HG03095 (cell line): ENCODE measurements around the gene GRAMD1A.
"Not testable (repeated sequence)": the region's sequence is repeated elsewhere in the genome, so short reads cannot be mapped to it uniquely, and the experiment has no call there.

Experiments used
- ATAC-seq: cut with Tn5 transposase; IDR thresholded peaks from one replicate; pipeline ENCODE4 v1.9.1; 2021; ENCODE audit warnings: moderate library complexity; ENCODE audit not compliant: unreplicated experiment

Gene GRAMD1A

DNA sequence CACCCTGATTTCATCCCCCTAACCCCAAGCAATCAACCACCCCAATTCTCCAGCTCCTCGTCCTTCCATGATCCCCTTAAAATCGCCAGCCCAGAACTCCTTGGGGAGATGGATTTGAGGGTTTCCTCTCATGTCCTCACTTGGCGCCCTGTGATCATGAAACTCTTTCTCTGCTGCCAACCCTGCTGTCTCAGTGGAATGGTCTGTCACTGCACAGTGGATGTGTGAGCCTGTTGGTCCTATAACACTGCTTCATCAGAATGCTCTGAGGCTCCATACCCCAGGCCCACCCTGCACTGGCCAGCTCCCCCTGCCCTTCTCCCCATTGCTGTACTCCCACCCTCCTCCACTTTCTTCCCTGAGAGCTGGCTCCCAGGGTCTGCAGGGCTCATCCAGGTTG, 23.5 kb upstream of the GRAMD1A start:
- no peak for ATAC-seq

DNA sequence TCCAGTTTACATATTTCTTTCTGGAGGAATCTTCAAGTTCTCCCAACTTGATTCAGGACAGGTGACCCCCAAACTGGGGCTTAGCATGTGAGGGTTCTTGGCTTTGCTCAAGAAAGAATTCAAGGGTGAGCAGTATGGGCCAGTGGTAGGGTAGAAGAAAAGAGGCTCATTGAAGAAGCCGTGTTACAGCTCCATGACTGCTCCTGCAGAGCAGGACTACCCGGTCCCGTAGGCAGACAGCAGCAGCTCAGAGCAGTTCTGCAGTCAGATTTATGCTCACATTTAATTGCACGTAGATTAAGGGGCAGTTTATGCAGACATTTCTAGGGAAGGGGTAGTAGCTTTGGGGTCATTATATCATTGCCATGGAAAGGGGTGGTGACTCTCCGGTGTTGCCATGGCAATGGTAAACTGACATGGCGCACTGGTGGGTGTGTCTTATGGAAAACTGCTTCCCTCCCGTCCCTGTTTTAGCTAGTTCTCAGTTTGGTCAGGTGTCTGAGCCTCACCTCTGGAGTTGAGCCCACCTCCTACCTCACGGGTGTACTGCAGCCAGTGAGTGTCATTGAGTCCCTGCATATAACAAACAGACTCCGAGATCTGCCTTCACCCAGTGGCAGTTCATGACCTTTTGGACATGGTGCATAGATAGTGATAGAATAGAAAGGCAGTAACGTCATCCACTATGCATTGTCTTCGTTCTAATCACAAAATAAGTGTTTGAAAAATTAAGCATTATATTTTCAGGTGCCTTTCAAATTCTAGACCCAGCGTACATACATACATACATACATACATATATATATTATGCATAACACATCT, 20.1 kb upstream of the GRAMD1A start:
- no peak for ATAC-seq

- ATAC-seq: no peak
These were observed 17.8 kb upstream of the GRAMD1A start for GRCh38 chr19:34982275-34982674.

GRCh38 chr19:34983786-34984185, 16.3 kb upstream of the GRAMD1A start:
- ATAC-seq: no peak

DNA sequence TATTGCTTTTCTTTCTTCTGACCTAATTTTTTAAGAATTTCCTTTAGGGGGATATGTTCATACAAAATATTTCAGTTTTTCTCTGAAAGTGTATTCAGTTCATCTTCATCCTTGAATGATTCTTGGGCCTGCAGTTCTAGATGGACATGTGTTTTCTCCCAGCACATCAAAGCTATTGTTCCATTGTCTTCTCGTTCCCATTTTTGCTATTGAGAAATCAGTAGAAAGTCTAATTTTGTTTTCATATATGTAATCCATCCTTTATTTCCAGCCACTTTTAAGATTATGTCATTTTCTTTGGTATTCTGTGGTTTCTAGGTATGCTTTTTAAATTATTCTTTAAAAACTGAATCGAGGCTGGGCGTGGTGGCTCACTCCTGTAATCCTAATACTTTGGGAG, 15.8 kb upstream of the GRAMD1A start:
- ATAC-seq: no peak

DNA sequence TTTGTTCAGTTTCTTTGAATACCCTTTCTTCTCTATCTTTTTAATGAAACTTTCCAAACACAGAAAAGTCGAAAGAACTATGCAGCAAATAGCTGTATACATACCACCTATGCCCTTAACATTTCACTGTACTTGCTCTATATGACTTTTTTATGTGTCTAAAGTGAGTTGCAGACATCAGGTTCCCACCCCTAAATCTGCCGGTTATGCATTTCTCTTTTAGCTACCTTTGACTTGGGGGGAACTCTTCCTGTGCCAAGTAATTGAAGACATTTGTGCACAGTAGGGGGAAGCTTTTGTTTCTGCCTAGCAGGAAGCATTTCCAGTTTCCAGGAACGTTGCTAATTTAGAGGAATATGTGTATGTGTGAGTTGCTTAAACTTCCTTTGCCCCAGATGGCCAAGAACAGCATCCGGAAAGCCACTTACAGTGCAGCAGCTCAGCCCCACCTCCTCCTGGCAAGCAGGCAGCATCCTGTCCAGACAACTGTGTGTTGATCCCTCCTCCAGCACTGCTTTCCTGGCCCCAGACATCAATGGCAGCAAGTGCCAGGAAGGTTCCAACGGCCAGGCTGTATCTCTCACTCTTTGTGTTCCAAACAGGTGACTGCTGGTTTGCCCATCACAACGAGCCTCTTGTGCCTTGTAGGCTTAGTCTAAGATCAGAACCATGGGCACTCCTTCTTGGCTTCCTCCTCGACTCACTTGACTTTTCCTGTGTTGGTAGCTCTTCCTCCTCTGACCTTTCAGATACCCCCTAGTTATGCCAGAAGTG, 14.7 kb upstream of the GRAMD1A start:
- no peak for ATAC-seq

GRCh38 chr19:34988119-34988518, 12.0 kb upstream of the GRAMD1A start:
- ATAC-seq: no peak

DNA sequence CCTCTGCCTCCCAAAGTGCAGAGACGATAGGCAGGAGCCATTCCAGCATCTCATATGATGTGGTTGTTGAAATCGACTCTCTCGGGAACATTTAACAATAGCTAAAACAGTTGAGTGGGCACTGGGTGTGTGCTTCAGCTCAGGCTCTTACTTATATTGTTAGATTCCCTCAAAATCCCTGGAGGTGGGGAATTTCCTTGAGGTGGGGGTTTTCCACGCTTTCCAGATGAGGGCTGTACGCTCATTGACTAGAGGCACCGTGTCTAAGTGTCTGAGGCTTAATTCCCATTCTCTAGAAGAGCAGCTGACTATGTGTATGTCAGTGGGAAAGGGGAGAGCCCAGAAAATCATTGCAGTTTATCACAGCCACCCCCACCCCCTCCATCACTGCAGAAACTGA, 10.8 kb upstream of the GRAMD1A start:
- no peak for ATAC-seq

- ATAC-seq: no peak
These were observed 9.4 kb upstream of the GRAMD1A start for GRCh38 chr19:34990578-34991192.

DNA sequence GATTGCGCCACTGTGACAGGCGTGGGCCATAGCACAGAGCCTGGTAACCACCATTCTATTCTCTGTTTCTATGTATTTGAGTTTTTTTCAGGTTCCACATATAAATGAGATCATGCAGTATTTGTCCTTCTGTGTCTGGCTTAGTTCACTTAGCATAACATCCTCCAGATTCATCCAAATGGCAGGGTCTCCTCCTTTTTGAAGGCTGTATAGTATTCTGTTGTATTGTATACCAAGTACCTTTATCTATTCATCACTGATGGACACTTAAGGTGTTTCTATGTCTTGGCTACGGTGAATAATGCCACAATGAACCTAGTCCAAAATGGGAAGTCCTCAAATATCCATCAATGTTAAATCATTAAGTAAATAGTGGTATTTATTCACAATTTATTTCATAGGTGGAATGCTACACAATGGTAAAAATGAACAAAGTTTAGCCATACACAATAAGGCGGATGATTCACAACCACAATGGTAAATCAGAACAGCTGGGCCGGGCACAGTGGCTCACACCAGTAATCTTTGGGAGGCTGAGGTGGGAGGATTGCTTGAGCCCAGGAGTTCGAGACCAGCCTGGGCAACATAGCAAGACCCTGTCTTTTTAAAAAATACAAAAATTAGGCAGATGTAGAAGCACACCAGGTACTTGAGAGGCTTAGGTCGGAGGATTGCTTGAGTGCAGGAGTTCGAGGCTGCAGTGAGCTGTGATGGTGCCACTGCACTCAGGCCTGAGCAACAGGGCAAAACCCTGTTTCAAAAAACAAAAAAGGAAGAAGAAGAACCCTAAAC, 8.4 kb upstream of the GRAMD1A start:
- ATAC-seq: no peak

- not testable (repeated sequence) for ATAC-seq
These were observed 7.5 kb upstream of the GRAMD1A start for GRCh38 chr19:34992582-34992981.

GRCh38 chr19:34994286-34994642, 5.9 kb upstream of the GRAMD1A start:
- no peak for ATAC-seq

DNA sequence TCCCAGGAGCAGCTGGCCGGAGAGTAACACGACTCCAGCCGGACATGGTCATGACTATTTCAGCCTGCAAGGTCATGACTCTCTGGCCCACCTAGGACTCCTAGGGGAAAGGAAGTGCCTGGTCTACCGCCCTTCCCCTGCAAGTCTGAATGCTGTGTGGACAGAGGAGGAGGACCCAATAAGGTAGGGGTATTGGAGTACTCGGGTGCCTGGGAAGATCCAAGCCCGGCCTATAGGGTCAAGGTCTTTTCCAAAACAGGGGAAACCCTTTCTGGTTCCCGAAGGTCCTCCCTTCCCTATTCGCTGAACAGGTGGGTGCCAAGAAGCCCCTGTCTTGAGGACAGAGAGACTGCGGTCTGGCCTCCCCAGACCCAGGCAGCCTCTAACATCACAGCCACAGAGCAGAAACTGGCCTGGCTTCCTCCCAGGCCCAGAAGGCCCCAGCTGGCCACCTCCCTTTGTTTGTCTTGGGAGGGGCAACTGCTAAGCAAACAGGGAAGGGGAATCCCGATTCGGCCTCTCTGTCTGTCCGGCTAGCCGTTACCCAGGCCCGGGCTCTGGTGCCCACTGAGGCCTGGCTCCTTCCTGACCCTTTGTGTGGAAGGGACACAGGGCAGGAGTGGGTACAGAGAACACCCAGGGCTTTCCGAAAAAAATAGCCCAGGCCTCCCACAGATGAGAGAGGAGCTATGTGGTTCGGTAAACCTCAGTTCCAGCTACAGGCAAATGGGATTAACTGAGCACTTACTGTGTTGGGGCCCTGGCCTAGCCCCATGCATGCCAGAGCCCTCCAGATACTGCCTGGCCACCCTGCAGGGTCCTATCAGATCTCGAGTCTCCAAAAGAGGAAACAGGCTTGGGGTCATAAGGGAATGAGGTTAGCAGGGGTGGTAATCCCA, 5.2 kb upstream of the GRAMD1A start:
- no peak for ATAC-seq

DNA sequence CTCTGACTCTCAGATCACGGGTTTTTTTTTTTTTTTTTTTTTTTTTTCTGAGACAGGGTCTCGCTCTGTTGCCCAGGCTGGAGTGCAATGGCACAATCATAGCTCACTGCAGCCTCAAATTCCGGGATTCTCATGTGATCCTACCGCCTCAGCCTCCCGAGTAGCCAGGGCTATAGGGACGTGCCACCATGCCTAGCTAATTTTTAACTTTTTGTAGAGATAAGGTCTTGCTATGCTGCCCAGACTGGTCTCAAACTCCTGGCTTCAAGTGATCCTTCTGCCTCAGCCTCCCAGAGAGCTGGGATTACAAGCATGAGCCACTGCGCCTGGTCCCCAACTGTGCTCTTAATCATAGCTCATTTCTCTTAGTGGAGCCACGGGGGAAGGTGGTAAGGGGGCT, 4.6 kb upstream of the GRAMD1A start:
- no peak for ATAC-seq

DNA sequence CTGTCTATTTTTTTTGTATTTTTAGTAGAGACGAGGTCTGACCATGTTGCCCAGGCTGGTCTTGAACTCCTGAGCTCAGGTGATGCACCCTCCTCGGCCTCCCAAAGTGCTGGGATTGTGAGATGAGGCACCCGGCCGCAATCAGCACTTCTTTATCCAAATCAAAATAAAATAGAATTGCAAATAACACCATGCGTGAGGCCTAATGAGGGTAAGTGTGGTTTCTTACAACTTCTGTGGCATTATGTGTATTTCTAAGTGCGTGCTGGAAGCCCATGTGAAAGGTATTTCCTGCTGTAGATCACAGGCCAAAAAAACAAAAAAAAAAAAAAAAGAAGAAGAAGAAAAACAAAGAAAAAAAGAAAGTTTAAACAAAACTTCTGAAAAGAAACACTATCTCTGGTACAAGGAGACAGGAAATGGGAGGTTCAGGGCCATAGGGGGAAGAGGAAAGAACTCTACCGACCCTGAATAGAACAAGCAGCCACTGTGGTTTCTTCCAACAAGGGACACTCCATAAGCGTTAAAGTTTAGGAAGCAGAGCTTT, 3.0 kb upstream of the GRAMD1A start:
- no peak for ATAC-seq

- not testable (repeated sequence) for ATAC-seq
These were observed 1.9 kb upstream of the GRAMD1A start for GRCh38 chr19:34998224-34998623.

DNA sequence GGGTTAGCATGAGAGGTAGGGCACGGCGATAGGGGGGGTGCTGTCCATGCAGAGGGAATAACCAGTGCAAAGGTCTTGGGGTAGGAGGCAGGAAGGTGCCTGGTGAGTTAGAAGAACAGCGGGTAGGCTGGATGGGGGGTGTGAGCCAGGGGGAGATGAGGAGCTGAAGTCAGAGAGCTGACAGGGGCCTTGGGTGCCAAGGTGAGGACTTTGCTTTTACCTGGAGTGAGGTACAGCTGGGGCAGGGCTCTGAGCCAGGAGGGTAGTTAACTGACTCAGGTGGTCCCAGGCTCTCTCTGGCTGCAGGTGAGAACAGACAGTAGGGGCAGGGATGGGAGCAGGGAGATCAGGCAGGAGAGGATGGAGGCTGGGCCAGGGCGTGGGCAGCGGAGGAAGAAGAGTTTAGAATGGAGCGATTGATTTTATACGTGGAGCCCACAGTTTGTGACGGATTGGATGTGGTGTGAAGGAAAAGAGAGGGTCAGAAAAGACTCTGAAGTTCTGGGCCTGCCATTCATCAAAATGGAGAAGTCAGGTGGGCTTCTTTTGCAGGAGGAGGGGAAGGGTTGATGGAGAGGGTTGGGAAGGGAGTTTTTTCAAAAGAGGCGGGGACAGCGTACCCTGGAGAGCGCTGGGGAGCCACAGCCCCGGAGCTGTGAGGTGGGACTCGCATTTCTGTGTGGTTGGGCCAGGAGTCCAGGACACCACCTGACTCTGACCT, 1.2 kb upstream of the GRAMD1A start:
- ATAC-seq: no peak

DNA sequence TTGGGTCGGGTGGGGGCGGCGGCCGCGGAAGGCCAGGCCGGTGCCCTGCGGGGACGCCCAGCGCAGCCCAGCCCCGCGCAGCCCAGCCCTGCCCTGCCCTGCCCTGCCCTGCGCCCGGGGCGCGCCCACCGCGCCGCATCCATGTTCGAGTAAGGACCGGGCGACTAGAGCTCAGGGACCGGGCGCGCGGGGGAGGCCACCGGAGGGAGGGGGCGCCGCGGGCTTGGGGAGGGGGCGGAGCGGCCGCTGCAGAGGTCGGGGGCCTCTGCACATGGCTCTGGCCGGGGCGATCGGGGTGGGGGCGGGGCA, 169 bp downstream of the GRAMD1A start:
- ATAC-seq: no peak
